GM12878 (cell line): Measurements from ENCODE around the gene ERP44. TPM values are rescaled to one million over a fixed set of nuclear protein-coding genes. Genes with fewer than 3 reads are reported as not detected.

Experiments used
- ATAC-seq: fragments of 200-7000 bp; cut with Tn5 transposase; 3 replicates; pipeline ENCODE4 v1.9.1; 2020; ENCODE audit warnings: mild to moderate bottlenecking, moderate library complexity
- BruUV-seq: library from RNA; stranded (reverse); fragments of 400-500 nt; replicated peaks from 2 replicates; lab custom pipeline; 2021; lab: Mats Ljungman, UMichigan
- CTCF ChIA-PET: fragments of 300-600 bp; sonication (Branson Sonifier 250); formaldehyde crosslinking; extraction: SDS; loops from one replicate; lab custom pipeline; 2021; ENCODE audit warnings: inconsistent platforms; lab: Yijun Ruan, JAX
- POLR2A ChIA-PET: fragments of 350-600 bp; formaldehyde crosslinking; extraction: SDS; loops from one replicate; lab custom pipeline; 2021; ENCODE audit warnings: inconsistent platforms; lab: Charles Lee
- RAD21 ChIA-PET: fragments of 300-600 bp; sonication (Branson Sonifier 250); formaldehyde crosslinking; loops from one replicate; lab custom pipeline; 2023; ENCODE audit warnings: antibody characterized with exemption; ENCODE audit not compliant: unreplicated experiment; lab: Charles Lee
- SMC1A ChIA-PET: fragments of 300-600 bp; sonication (Branson Sonifier 250); formaldehyde crosslinking; loops from one replicate; lab custom pipeline; 2023; ENCODE audit not compliant: unreplicated experiment, uncharacterized antibody; lab: Charles Lee
- DNase-seq: peaks from one replicate; pipeline ENCODE4 v3.0.0-alpha.2; 2011; ENCODE audit warnings: low read depth, low spot score
- FAIRE-seq: peaks from 3 replicates; lab custom pipeline; 2011; peaks lifted over from hg19 to GRCh38; lab: Jason Lieb, UNC
- H2AFZ ChIP-seq: 2 replicates; pipeline ENCODE4 v1.6.0; 2011; ENCODE audit warnings: low read depth, low read length, control low read depth; ENCODE audit not compliant: control insufficient read depth
- H3K27ac ChIP-seq: 2 replicates; pipeline ENCODE4 v1.5.1; 2011; ENCODE audit warnings: control low read depth; ENCODE audit not compliant: control insufficient read depth, insufficient read depth
- H3K27me3 ChIP-seq, 2 experiments: replicated peaks in 1 of 2; 2 replicates each; pipeline versions ENCODE4 v1.6.0 to v1.6.1; 2011; ENCODE audit warnings: low read length in 1 of 2; ENCODE audit not compliant: control insufficient read depth in 2 of 2, insufficient read depth in 2 of 2
- H3K36me3 ChIP-seq, 2 experiments: 2 replicates each; pipeline ENCODE4 v1.5.1; 2011; ENCODE audit warnings: low read length in 1 of 2; ENCODE audit not compliant: control insufficient read depth in 2 of 2, insufficient read depth in 2 of 2
- H3K4me1 ChIP-seq: 2 replicates; pipeline ENCODE4 v1.6.1; 2011; ENCODE audit warnings: mild to moderate bottlenecking, low read length, moderate library complexity, mixed read lengths; ENCODE audit not compliant: control insufficient read depth, insufficient read depth
- H3K4me2 ChIP-seq: 2 replicates; pipeline ENCODE4 v1.6.0; 2011; ENCODE audit warnings: control low read depth; ENCODE audit not compliant: control insufficient read depth, insufficient read depth
- H3K4me3 ChIP-seq: fragments of 200-600 bp; sonication (generic); 2 replicates; pipeline ENCODE4 v1.5.1; 2016
- H3K79me2 ChIP-seq: 2 replicates; pipeline ENCODE4 v1.6.0; 2011; ENCODE audit warnings: low read length; ENCODE audit not compliant: control insufficient read depth, insufficient read depth
- H3K9ac ChIP-seq: 2 replicates; pipeline ENCODE4 v1.8.0; 2011; ENCODE audit warnings: low read length, control low read depth, mixed read lengths; ENCODE audit not compliant: control insufficient read depth, insufficient read depth
- H3K9me3 ChIP-seq: replicated peaks from 3 replicates; pipeline ENCODE4 v1.5.1; 2011; ENCODE audit warnings: mild to moderate bottlenecking, low read length; ENCODE audit not compliant: control insufficient read depth, insufficient read depth
- H4K20me1 ChIP-seq: 2 replicates; pipeline ENCODE4 v1.6.0; 2011; ENCODE audit not compliant: control insufficient read depth, insufficient read depth
- BCL11A ChIP-seq: IDR thresholded peaks from 2 replicates; pipeline ENCODE4 v1.6.1; 2011; ENCODE audit warnings: low read depth, low read length
- BMI1 ChIP-seq: fragments of 450-650 bp; IDR thresholded peaks from 2 replicates; pipeline ENCODE4 v1.6.1; 2016; ENCODE audit warnings: mild to moderate bottlenecking, moderate library complexity, borderline replicate concordance
- FOXM1 ChIP-seq: IDR thresholded peaks from 2 replicates; pipeline ENCODE4 v1.6.1; 2012; ENCODE audit warnings: low read depth, mild to moderate bottlenecking, inconsistent platforms, low read length, moderate library complexity
- KAT2A ChIP-seq: conservative IDR thresholded peaks from 2 replicates; pipeline ENCODE4 v1.6.1; 2011; ENCODE audit warnings: low read depth, low read length; ENCODE audit not compliant: control insufficient read depth
- LARP7 ChIP-seq: fragments of 450-650 bp; IDR thresholded peaks from 2 replicates; pipeline ENCODE4 v1.6.1; 2017; ENCODE audit warnings: mild to moderate bottlenecking
- MTA3 ChIP-seq: IDR thresholded peaks from 2 replicates; pipeline ENCODE4 v1.6.1; 2012; ENCODE audit warnings: low read length, inconsistent platforms, borderline replicate concordance
- NR2C1 ChIP-seq: fragments of 450-650 bp; IDR thresholded peaks from 2 replicates; pipeline ENCODE4 v1.6.1; 2017; ENCODE audit warnings: antibody characterized with exemption, mild to moderate bottlenecking, moderate library complexity
- SPI1 ChIP-seq: IDR thresholded peaks from 2 replicates; pipeline ENCODE4 v1.6.1; 2011; ENCODE audit warnings: low read depth, mild to moderate bottlenecking, low read length, moderate library complexity, borderline replicate concordance; ENCODE audit not compliant: insufficient read depth
- SREBF1 ChIP-seq: IDR thresholded peaks from 2 replicates; pipeline ENCODE4 v1.6.1; 2012; ENCODE audit warnings: mild to moderate bottlenecking, low read length
- SREBF2 ChIP-seq: IDR thresholded peaks from 2 replicates; pipeline ENCODE4 v1.6.1; 2012; ENCODE audit warnings: mild to moderate bottlenecking, low read length
- TARDBP ChIP-seq: IDR thresholded peaks from 2 replicates; pipeline ENCODE4 v1.6.1; 2016; ENCODE audit warnings: borderline replicate concordance
- YBX1 ChIP-seq: fragments of 450-650 bp; IDR thresholded peaks from 2 replicates; pipeline ENCODE4 v1.6.1; 2016; ENCODE audit warnings: antibody characterized with exemption
- ZNF217 ChIP-seq: fragments of 450-650 bp; IDR thresholded peaks from 2 replicates; pipeline ENCODE4 v1.6.1; 2017; ENCODE audit warnings: antibody characterized with exemption, mild to moderate bottlenecking
- ZNF384 ChIP-seq: IDR thresholded peaks from 2 replicates; pipeline ENCODE4 v1.6.1; 2012; ENCODE audit warnings: low read depth, mild to moderate bottlenecking, low read length, improper control_type of control experiment, borderline replicate concordance
- WGBS: methylation state at CpG from one replicate; pipeline ENCODE4 v1.1.6; 2016; ENCODE audit warnings: low lambda C conversion rate; ENCODE audit not compliant: insufficient replicate concordance, insufficient coverage; ENCODE audit errors: missing lambda C conversion rate; 5-methylcytosine and 5-hydroxymethylcytosine counted together
- in situ Hi-C: fragments of 300-500 bp; cut with MboI; formaldehyde crosslinking; loops from 9 replicates; pipeline ENCODE4 v1.14.3; 2018; ENCODE audit warnings: mixed read lengths
- intact Hi-C: fragments of 100-400 bp; cut with micrococcal nuclease; formaldehyde crosslinking; loops from one replicate; pipeline ENCODE4 v1.14.2; 2022; ENCODE audit not compliant: unreplicated experiment
- polyA plus RNA-seq, 11 experiments: library from polyadenylated mRNA; depleted of rRNA in 4 of 11; unstranded in 6 of 11; stranded (reverse) in 5 of 11; fragments of >200 nt; fragmentation: Nextera tagmentation in 4 of 11; fragmentation: Illumina TruSeq in 1 of 11; extraction: Ambion mirVana in 4 of 11; extraction: Trizol in 1 of 11; gene quantifications; 1 replicate in 1 of 11; 2 replicates in 10 of 11; pipeline versions ENCODE4 v1.2.1 to v1.2.3, GENCODE V29; 2011 to 2016; ENCODE audit warnings: inconsistent platforms in 2 of 11, missing spikeins in 2 of 11, low read depth in 1 of 11
- total RNA-seq, 4 experiments: library from RNA; depleted of rRNA in 3 of 4; stranded (reverse); fragments of >200 nt in 3 of 4; fragmentation: Illumina TruSeq in 1 of 4; extraction: Trizol in 1 of 4; gene quantifications; 2 replicates each; pipeline versions ENCODE4 v1.2.1 to v1.2.3, GENCODE V29; 2013 to 2021
- TF ChIP-seq, protein P1 (sequence below): IDR thresholded peaks from 2 replicates; pipeline ENCODE4 v1.6.1; 2011; ENCODE audit warnings: low read depth, mild to moderate bottlenecking, low read length, moderate library complexity, borderline replicate concordance; ENCODE audit errors: extremely low read depth
- TF ChIP-seq, protein P2 (sequence below), 3 experiments: IDR thresholded peaks in 2 of 3; conservative IDR thresholded peaks in 1 of 3; 2 replicates each; pipeline ENCODE4 v1.5.1; 2011; ENCODE audit warnings: low read depth in 3 of 3, low read length in 3 of 3, mild to moderate bottlenecking in 3 of 3, control low read depth in 2 of 3, moderate library complexity in 2 of 3, inconsistent platforms in 1 of 3, mixed read lengths in 1 of 3; ENCODE audit not compliant: control insufficient read depth in 2 of 3, insufficient read depth in 1 of 3; ENCODE audit errors: extremely low read depth in 1 of 3
- TF ChIP-seq, protein P3 (sequence below): fragments of 150-350 bp; IDR thresholded peaks from 2 replicates; pipeline ENCODE4 v1.6.1; 2016; ENCODE audit warnings: low read depth, low read length

ERP44 gene
- total and polyA plus RNA-seq, 10 of the 15 experiments (the other 5 are each of a cell fraction or from before 2014, with no cell fraction given) = 11.5 to 52.4 (median 20.2) TPM

GRCh38 chr9:100049551-100049950, 49.2 kb downstream of the ERP44 start (continued):
- TF ChIP-seq ZNF384 (no peak), SREBF1 (no peak), MTA3 (no peak), ZNF217 (no peak), YBX1 (no peak), LARP7 (no peak), TARDBP (no peak), BMI1 (no peak), BCL11A (no peak)
- TF ChIP-seq, protein P1, sequence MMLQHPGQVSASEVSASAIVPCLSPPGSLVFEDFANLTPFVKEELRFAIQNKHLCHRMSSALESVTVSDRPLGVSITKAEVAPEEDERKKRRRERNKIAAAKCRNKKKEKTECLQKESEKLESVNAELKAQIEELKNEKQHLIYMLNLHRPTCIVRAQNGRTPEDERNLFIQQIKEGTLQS = no peak

DNA sequence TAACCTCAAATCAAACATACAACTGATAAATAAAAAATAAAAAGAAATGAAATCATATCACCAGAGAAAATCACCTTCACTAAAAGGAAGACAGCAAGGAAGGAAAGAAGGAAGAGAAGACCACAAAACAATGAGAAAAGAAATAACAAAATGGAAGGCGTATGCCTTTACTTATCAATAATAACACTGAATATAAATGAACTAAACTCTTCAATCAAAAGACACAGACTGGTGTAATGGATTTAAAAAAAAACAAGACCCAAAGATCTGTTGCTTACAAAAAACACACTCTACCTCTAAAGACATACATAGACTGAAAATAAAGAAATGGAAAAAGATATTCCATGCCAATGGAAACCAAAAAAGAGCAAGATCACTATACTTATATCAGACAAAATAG, 60.3 kb downstream of the ERP44 start:
- POLR2A ChIA-PET = no interaction called here
- FAIRE-seq (no peak), DNase-seq (no peak), ATAC-seq (no peak)
- Histone ChIP-seq H3K27ac (no peak overlapping the region), H3K79me2 (peaks cover 22% of the 10 kb centered on the region), H3K4me1 (peaks cover 3% of the 10 kb centered on the region; the same call in 1 of the 2 replicates), H3K36me3 (peaks cover 5 to 8% of the 10 kb centered on the region in 2 experiments; a peak in 3 of 4 replicates), H3K27me3 (no peaks in the 10 kb centered on the region), H3K4me3 (no peak overlapping the region), H4K20me1 (no peaks in the 10 kb centered on the region), H3K9me3 (peaks cover 6% of the 10 kb centered on the region; the same call in 2 of the 3 replicates), H2AFZ (no peak overlapping the region), H3K9ac (no peak overlapping the region), H3K4me2 (no peak overlapping the region)
- intact Hi-C loops = no loop called here
- CTCF ChIA-PET = no interaction called here
- in situ Hi-C loops = no loop called here
- WGBS = 100% methylated on average over 1 of the region's 1 CpG
- RAD21 ChIA-PET = no interaction called here
- no TSS peak for BruUV-seq
- SMC1A ChIA-PET = interaction anchor here (0.7 kb wide), 1 partner anchor 330 kb away, joined by 3 read pairs; no protein-coding TSS in a partner anchor
- TF ChIP-seq SREBF2 = no peak
- no peak for TF ChIP-seq NR2C1
- TF ChIP-seq, protein P2, sequence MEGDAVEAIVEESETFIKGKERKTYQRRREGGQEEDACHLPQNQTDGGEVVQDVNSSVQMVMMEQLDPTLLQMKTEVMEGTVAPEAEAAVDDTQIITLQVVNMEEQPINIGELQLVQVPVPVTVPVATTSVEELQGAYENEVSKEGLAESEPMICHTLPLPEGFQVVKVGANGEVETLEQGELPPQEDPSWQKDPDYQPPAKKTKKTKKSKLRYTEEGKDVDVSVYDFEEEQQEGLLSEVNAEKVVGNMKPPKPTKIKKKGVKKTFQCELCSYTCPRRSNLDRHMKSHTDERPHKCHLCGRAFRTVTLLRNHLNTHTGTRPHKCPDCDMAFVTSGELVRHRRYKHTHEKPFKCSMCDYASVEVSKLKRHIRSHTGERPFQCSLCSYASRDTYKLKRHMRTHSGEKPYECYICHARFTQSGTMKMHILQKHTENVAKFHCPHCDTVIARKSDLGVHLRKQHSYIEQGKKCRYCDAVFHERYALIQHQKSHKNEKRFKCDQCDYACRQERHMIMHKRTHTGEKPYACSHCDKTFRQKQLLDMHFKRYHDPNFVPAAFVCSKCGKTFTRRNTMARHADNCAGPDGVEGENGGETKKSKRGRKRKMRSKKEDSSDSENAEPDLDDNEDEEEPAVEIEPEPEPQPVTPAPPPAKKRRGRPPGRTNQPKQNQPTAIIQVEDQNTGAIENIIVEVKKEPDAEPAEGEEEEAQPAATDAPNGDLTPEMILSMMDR (IDR thresholded peaks at IDR 0.05 in 2 of 3, conservative IDR thresholded peaks at IDR 0.05 in 1 of 3; ENCODE audit: control insufficient read depth in 2 of 3, extremely low read depth in 1 of 3, insufficient read depth in 1 of 3, low read depth in 3 of 3, low read length in 3 of 3) = no peak
- no peak for TF ChIP-seq FOXM1
- TF ChIP-seq, protein P1 = no peak
- TF ChIP-seq ZNF384 = no peak
- TF ChIP-seq KAT2A = no peak
- TF ChIP-seq, protein P3, sequence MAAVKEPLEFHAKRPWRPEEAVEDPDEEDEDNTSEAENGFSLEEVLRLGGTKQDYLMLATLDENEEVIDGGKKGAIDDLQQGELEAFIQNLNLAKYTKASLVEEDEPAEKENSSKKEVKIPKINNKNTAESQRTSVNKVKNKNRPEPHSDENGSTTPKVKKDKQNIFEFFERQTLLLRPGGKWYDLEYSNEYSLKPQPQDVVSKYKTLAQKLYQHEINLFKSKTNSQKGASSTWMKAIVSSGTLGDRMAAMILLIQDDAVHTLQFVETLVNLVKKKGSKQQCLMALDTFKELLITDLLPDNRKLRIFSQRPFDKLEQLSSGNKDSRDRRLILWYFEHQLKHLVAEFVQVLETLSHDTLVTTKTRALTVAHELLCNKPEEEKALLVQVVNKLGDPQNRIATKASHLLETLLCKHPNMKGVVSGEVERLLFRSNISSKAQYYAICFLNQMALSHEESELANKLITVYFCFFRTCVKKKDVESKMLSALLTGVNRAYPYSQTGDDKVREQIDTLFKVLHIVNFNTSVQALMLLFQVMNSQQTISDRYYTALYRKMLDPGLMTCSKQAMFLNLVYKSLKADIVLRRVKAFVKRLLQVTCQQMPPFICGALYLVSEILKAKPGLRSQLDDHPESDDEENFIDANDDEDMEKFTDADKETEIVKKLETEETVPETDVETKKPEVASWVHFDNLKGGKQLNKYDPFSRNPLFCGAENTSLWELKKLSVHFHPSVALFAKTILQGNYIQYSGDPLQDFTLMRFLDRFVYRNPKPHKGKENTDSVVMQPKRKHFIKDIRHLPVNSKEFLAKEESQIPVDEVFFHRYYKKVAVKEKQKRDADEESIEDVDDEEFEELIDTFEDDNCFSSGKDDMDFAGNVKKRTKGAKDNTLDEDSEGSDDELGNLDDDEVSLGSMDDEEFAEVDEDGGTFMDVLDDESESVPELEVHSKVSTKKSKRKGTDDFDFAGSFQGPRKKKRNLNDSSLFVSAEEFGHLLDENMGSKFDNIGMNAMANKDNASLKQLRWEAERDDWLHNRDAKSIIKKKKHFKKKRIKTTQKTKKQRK = no peak
- no peak for TF ChIP-seq SPI1
